Right ventricle myocardium superior (tissue), 1 donor: ENCODE measurements around the gene RAPSN. TPM values are rescaled to one million over a fixed set of nuclear protein-coding genes. Genes with fewer than 3 reads are reported as not detected.

Experiments
- ATAC-seq: fragments of 200-7000 bp; cut with Tn5 transposase; one replicate; pipeline ENCODE4 v1.9.1; 2020; ENCODE audit warnings: mild to moderate bottlenecking; ENCODE audit not compliant: poor library complexity
- DNase-seq: peaks from one replicate; pipeline ENCODE4 v3.0.0-alpha.2; 2020
- intact Hi-C: fragments of 100-400 bp; cut with DNase I; formaldehyde crosslinking; loops from one replicate; pipeline ENCODE4 v1.11.2; 2022
- total RNA-seq: library from RNA; stranded (reverse); fragmentation: NEBNext Ultra II Directional; extraction: Animal tissue kit (Norgen Biotek cat#: 25700); gene quantifications from one replicate; pipeline ENCODE4 v1.2.1, GENCODE V29; 2021
- donor health status: DM: no; HTN: yes; CAD: no; lungs with severe emphysema.

The RAPSN gene
- total RNA-seq, 1 donor from 2014 or later, result 6.7 TPM

DNA sequence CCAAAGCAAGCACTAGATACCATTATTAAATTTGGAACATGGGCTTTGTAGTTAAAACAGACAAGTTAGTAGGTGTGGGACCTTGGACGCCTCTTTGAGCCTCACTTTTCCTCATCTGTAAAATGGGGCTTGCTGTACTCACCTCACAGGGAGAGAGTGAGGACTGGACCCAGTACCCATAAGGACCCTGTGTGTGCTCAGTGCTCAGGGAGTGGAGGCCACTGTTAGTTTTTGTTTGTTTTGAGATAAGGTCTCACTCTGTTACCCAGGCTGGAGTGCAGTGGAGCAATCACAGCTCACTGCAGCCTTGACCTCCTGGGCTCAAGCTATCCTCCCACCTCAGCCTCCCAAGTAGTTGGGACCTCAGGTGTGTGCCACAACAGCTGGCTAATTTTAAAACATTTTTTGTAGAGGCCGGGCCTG is 8.9 kb downstream of the RAPSN start:
- ATAC-seq, result no peak
- intact Hi-C loops, result no loop called here

GRCh38 chr11:47438721-47439120 is 10.2 kb downstream of the RAPSN start:
- intact Hi-C loops, result no loop called here
- no peak for DNase-seq
- no peak for ATAC-seq

More for the DNA sequence above, 8.9 kb downstream of the RAPSN start:
- no peak for DNase-seq

DNA sequence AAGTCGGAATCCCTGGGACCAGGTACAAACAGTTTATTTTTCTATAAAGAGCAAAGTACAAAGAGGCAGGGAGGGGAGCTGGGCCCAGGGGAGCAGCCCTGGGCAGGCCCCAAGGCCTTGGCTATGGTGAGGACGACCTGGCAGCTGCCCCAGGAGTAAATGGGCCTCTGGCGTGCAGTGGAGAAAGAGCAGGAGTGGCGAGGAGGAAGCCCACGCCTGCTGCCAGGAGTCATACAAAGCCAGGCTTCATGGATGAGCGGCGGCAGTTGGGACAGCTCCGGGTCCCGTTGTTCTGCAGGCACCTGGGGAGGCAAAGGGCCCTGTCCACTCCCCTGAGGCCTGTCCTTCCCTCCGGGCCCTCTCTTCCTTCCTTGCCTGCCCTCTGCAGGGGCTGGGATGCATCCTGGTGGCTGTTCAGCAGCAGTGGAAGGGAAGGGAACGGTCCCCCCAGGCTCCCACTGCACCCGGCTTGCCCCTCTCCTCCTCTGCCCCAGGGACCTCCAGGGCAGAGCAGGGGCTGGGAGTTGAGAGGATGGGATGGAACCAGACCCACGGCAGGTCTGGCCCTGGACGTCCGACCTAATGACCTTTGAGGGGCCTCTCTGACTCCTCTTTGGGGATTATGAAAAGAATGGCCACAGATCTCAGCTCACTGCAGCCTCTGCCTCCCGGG is 11.1 kb downstream of the RAPSN start:
- intact Hi-C loops, result no loop called here
- DNase-seq (peak; percentile 82), ATAC-seq (peak; percentile 79)

- ATAC-seq, result no peak
- no peak for DNase-seq
- intact Hi-C loops, result no loop called here
Measured at GRCh38 chr11:47437218-47437745, 11.7 kb downstream of the RAPSN start.

DNA sequence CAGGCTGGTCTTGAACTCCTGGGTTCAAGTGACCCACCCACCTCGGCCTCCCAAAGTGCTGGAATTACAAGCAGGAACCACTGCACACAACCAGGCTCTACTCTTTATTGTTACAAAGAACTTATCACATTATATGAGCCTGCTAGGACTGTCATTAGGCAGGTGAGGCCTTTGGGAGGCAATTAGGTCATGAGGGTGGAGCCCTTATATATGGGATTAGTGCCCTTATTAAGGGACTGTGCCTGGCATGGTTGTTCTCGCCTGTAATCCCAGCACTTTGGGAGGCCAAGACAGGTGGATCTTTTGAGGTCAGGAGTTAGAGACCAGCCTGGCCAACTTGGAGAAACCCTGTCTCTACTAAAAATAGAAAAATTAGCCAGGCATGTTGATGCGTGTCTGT is 12.2 kb downstream of the RAPSN start:
- intact Hi-C loops, result no loop called here
- no peak for DNase-seq
- no peak for ATAC-seq

- intact Hi-C loops, result no loop called here
- DNase-seq (no peak), ATAC-seq (no peak)
Measured at GRCh38 chr11:47435687-47436086, 13.2 kb downstream of the RAPSN start.

- DNase-seq, result no peak
- intact Hi-C loops, result no loop called here
- peak; percentile 39 for ATAC-seq
Measured at GRCh38 chr11:47434011-47434786, 14.7 kb downstream of the RAPSN start.

DNA sequence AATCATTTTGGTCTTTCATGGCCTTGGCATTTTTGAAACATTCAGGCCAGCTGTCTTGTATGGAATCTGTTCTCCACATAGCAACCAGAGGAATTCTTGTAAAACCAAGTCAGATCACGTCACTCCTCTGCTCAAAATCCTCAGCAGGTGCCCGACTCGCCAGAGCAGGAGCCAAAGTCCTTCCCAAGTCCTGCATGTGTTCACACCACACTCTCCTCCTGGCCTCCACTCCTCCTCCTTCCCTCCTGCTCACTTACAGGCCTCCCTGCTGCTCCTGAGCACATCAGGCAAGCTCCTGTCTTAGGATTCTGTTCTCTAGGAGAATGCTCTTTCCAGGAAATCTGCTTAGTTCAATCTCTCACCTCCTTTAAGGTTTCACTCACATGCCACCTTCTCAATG is 15.8 kb downstream of the RAPSN start:
- no peak for DNase-seq
- intact Hi-C loops, result no loop called here
- ATAC-seq, result no peak

- intact Hi-C loops, result no loop called here
- no peak for DNase-seq
Measured at GRCh38 chr11:47431356-47432083, 17.4 kb downstream of the RAPSN start.

DNA sequence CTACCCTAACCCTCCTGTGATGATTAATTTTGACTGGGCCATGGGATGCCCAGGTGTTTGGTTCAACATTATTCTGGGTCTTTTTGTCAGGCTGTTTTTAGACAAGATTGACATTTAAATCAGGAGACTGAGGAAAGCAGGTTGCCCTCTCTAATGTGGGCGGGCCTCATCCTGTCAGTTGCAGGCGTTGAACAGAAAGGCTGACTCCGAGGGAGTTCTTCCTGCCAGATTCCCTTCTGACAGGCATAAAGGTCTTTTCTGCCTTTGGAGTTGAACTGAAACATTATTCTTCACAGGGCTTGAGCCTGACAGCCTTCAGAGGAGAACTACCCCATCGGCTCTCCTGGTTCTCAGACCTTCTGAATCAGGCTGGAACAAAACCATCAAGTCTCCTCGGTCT is 18.4 kb downstream of the RAPSN start:
- no peak for ATAC-seq
- intact Hi-C loops, result no loop called here
- no peak for DNase-seq

More at GRCh38 chr11:47431356-47432083, 17.4 kb downstream of the RAPSN start:
- ATAC-seq, result no peak

DNA sequence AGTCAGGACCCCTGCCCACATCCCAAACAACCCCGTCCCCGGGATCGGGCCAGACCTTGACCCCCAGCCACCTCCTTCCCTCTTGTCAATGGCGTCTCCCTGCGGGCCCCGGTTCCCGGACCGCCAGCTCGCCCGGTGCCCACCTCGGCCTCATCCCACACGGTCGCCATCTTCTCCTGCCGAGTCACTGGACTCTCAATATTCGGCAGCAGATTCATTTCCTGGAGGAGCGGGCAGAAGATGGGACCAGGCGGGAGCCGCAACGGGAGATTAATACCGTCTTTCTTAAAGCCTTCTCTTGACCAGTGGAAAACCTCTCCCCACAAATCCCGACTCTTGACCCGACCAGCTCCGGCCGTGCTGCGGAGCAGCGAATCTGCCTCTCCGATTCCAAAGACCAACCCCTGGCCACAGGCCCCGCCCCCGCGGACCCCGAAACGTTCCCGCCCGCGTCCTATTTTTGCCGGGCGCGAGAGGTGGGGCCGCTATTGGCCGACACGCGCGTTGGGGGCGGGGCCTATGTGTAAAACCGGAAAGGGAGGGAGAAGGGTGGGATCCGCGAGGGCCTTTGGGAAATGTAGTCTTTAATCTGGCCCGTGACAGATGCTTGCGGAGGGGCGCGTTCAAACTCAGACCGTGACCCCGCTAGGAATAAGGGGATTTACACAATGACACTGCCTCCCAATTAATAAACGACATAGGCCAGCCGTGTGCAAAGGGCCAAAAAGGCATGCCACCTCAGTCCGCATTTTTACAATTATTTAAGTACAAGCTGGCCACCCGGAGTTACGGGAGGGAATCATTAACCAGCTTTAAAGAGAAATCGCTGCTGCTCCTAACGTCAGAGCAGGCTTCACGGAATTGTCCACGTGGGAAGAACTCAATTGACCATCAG is 22.6 kb downstream of the RAPSN start, which contains the start of gene PSMC3:
TSS of gene PSMC3 (minus strand) at position 378 of the 895 bp plus-strand sequence. CDS start at position 218, 160 bp downstream.
- DNase-seq (peak; percentile 99), ATAC-seq (peak; percentile 99)
- intact Hi-C loops, result no loop called here

- ATAC-seq (no peak), DNase-seq (no peak)
- intact Hi-C loops, result no loop called here
Measured at GRCh38 chr11:47425611-47426010, 23.3 kb downstream of the RAPSN start.

GRCh38 chr11:47418454-47419259 is 30.3 kb downstream of the RAPSN start:
- ATAC-seq, result no peak
- intact Hi-C loops, result no loop called here
- DNase-seq, result no peak

- DNase-seq (no peak), ATAC-seq (no peak)
- intact Hi-C loops, result no loop called here
Measured at GRCh38 chr11:47417712-47418111, 31.2 kb downstream of the RAPSN start.

DNA sequence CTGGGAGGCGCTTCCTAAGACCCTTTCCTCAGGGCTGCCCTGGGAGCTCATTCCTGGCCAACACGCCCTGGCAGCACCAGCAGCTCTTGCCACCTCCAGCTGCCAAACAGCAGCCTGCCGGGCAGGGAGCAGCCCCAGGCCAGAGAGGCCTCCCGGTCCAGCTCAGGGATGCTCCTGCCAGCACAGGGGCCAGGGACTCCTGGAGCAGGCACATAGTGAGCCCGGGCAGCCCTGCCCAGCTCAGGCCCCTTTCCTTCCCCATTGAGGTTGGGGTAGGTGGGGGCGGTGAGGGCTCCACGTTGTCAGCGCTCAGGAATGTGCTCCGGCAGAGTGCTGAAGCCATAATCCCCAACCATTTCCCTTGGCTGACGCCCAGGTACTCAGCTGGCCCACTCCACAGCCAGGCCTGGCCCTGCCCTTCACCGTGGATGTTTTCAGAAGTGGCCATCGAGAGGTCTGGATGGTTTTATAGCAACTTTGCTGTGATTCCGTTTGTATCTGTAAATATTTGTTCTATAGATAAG is 32.9 kb downstream of the RAPSN start:
- peak; percentile 87 for ATAC-seq
- peak; percentile 89 for DNase-seq
- intact Hi-C loops, result no loop called here

GRCh38 chr11:47415091-47415854 is 33.7 kb downstream of the RAPSN start:
- intact Hi-C loops, result no loop called here
- ATAC-seq, result peak; percentile 4
- DNase-seq, result no peak

- ATAC-seq, result no peak
- intact Hi-C loops, result no loop called here
- no peak for DNase-seq
Measured at GRCh38 chr11:47414685-47415070, 34.3 kb downstream of the RAPSN start.
